KMS-11 (cell line): ENCODE results near the gene NBEAL1.
"Not testable (repeated sequence)": the region's sequence is repeated elsewhere in the genome, so short reads cannot be mapped to it uniquely, and the experiment has no call there.

Experiments used
- H2AFZ ChIP-seq: fragments of 200-600 bp; sonication (generic); 2 replicates; pipeline ENCODE4 v1.6.1; 2016; ENCODE audit warnings: antibody characterized with exemption, mixed run types, low read depth
- H3K27ac ChIP-seq: fragments of 200-600 bp; sonication (generic); 2 replicates; pipeline ENCODE4 v1.6.1; 2016; ENCODE audit warnings: mild to moderate bottlenecking, mixed run types
- H3K27me3 ChIP-seq: fragments of 200-600 bp; sonication (generic); 2 replicates; pipeline ENCODE4 v1.6.1; 2017; ENCODE audit warnings: mild to moderate bottlenecking, low read depth, mixed run types, moderate library complexity; ENCODE audit not compliant: insufficient read depth
- H3K36me3 ChIP-seq: fragments of 200-600 bp; sonication (generic); 2 replicates; pipeline ENCODE4 v1.6.1; 2017; ENCODE audit warnings: mild to moderate bottlenecking, mixed run types; ENCODE audit not compliant: insufficient read depth
- H3K4me1 ChIP-seq: fragments of 200-600 bp; sonication (generic); 2 replicates; pipeline ENCODE4 v1.6.1; 2016; ENCODE audit warnings: mild to moderate bottlenecking, low read depth, mixed run types; ENCODE audit not compliant: poor library complexity, severe bottlenecking
- H3K4me2 ChIP-seq: fragments of 200-600 bp; sonication (generic); 2 replicates; pipeline ENCODE4 v1.7.0; 2016; ENCODE audit warnings: mild to moderate bottlenecking, mixed run types
- H3K4me3 ChIP-seq: fragments of 200-600 bp; sonication (generic); IDR thresholded peaks from 2 replicates; pipeline ENCODE4 v1.6.1; 2017; ENCODE audit warnings: low read depth, low read length, mixed read lengths; ENCODE audit not compliant: insufficient read depth
- H3K79me2 ChIP-seq: fragments of 200-600 bp; sonication (generic); 2 replicates; pipeline ENCODE4 v1.6.1; 2016; ENCODE audit warnings: low read depth, mixed run types; ENCODE audit not compliant: insufficient read depth
- H3K9ac ChIP-seq: fragments of 200-600 bp; sonication (generic); 2 replicates; pipeline ENCODE4 v1.6.1; 2016; ENCODE audit warnings: mild to moderate bottlenecking, mixed run types
- H4K20me1 ChIP-seq: fragments of 200-600 bp; sonication (generic); 2 replicates; pipeline ENCODE4 v1.6.1; 2016; ENCODE audit warnings: mild to moderate bottlenecking, mixed run types; ENCODE audit not compliant: insufficient read depth
- CTCF ChIP-seq: fragments of 200-600 bp; sonication (generic); conservative IDR thresholded peaks from 2 replicates; pipeline ENCODE4 v1.6.1; 2017; ENCODE audit warnings: low read depth, mild to moderate bottlenecking, antibody characterized with exemption, low read length, moderate library complexity, mixed read lengths

The NBEAL1 gene

GRCh38 chr2:203167751-203168150, 153.1 kb downstream of the NBEAL1 start:
- Histone ChIP-seq H3K79me2 (no peaks in the 10 kb centered on the region), H4K20me1 (no peaks in the 10 kb centered on the region), H3K4me3 (no peak overlapping the region), H3K9ac (no peak overlapping the region), H3K36me3 (no peaks in the 10 kb centered on the region), H3K4me1 (peaks cover 13% of the 10 kb centered on the region), H2AFZ (no peak overlapping the region), H3K27ac (no peak overlapping the region), H3K27me3 (no peaks in the 10 kb centered on the region), H3K4me2 (no peak overlapping the region)
- TF ChIP-seq CTCF = no peak

- TF ChIP-seq CTCF = no peak
- no peak overlapping the region for H3K9ac ChIP-seq
- H4K20me1 ChIP-seq = no peaks in the 10 kb centered on the region
- no peaks in the 10 kb centered on the region for H3K4me1 ChIP-seq
- H3K27me3 ChIP-seq = no peaks in the 10 kb centered on the region
- no peak overlapping the region for H2AFZ ChIP-seq
- no peak overlapping the region for H3K4me2 ChIP-seq
- H3K36me3 ChIP-seq = no peaks in the 10 kb centered on the region
- no peak overlapping the region for H3K4me3 ChIP-seq
- H3K79me2 ChIP-seq = no peaks in the 10 kb centered on the region
- H3K27ac ChIP-seq = no peak overlapping the region
Observed at GRCh38 chr2:203170502-203170901, 155.8 kb downstream of the NBEAL1 start.

GRCh38 chr2:203175371-203175770, 160.7 kb downstream of the NBEAL1 start:
- no peaks in the 10 kb centered on the region for H3K4me1 ChIP-seq
- no peaks in the 10 kb centered on the region for H3K27me3 ChIP-seq
- no peaks in the 10 kb centered on the region for H4K20me1 ChIP-seq
- no peak overlapping the region for H3K9ac ChIP-seq
- no peaks in the 10 kb centered on the region for H3K36me3 ChIP-seq
- H3K79me2 ChIP-seq = no peaks in the 10 kb centered on the region
- no peak overlapping the region for H2AFZ ChIP-seq
- H3K27ac ChIP-seq = no peak overlapping the region
- no peak for TF ChIP-seq CTCF
- no peak overlapping the region for H3K4me2 ChIP-seq
- no peak overlapping the region for H3K4me3 ChIP-seq

- H4K20me1 ChIP-seq = no peaks in the 10 kb centered on the region
- H3K27me3 ChIP-seq = no peaks in the 10 kb centered on the region
- H3K4me3 ChIP-seq = no peak overlapping the region
- H3K4me1 ChIP-seq = no peaks in the 10 kb centered on the region
- no peaks in the 10 kb centered on the region for H3K36me3 ChIP-seq
- no peak overlapping the region for H3K27ac ChIP-seq
- H2AFZ ChIP-seq = no peak overlapping the region
- H3K4me2 ChIP-seq = no peak overlapping the region
- H3K9ac ChIP-seq = no peak overlapping the region
- H3K79me2 ChIP-seq = no peaks in the 10 kb centered on the region
- TF ChIP-seq CTCF = no peak
Observed at GRCh38 chr2:203177361-203177760, 162.7 kb downstream of the NBEAL1 start.

GRCh38 chr2:203185864-203186263, 171.2 kb downstream of the NBEAL1 start:
- no peaks in the 10 kb centered on the region for H3K4me1 ChIP-seq
- H3K27ac ChIP-seq = no peak overlapping the region
- H4K20me1 ChIP-seq = no peaks in the 10 kb centered on the region
- H2AFZ ChIP-seq = no peak overlapping the region
- TF ChIP-seq CTCF = no peak
- no peak overlapping the region for H3K4me2 ChIP-seq
- no peak overlapping the region for H3K4me3 ChIP-seq
- H3K27me3 ChIP-seq = no peaks in the 10 kb centered on the region
- H3K79me2 ChIP-seq = no peaks in the 10 kb centered on the region
- no peak overlapping the region for H3K9ac ChIP-seq
- H3K36me3 ChIP-seq = no peaks in the 10 kb centered on the region

- H3K27me3 ChIP-seq, H2AFZ ChIP-seq, H4K20me1 ChIP-seq, H3K27ac ChIP-seq, H3K4me1 ChIP-seq, H3K36me3 ChIP-seq, H3K4me3 ChIP-seq, H3K4me2 ChIP-seq, H3K79me2 ChIP-seq, H3K9ac ChIP-seq: not testable (repeated sequence)
Observed at GRCh38 chr2:203190547-203190946, 175.9 kb downstream of the NBEAL1 start.

- not testable (repeated sequence) for H3K4me1 ChIP-seq, H3K9ac ChIP-seq, H4K20me1 ChIP-seq, H2AFZ ChIP-seq, H3K4me3 ChIP-seq, H3K36me3 ChIP-seq, H3K79me2 ChIP-seq, H3K27me3 ChIP-seq, H3K27ac ChIP-seq, H3K4me2 ChIP-seq
Observed at GRCh38 chr2:203191026-203191425, 176.4 kb downstream of the NBEAL1 start.
